Neuron (in vitro differentiated cells): ENCODE measurements around the gene RAD51B.
A peak's percentile ranks its signal among the peaks of the same experiment; 100 is the strongest.

Experiments used
- H2AFZ ChIP-seq: one replicate; pipeline ENCODE4 v1.6.1; 2013; ENCODE audit warnings: low read depth, mild to moderate bottlenecking, inconsistent platforms, low read length, moderate library complexity
- H3K27me3 ChIP-seq: one replicate; pipeline ENCODE4 v1.6.1; 2013; ENCODE audit warnings: low read length; ENCODE audit not compliant: insufficient read depth
- H3K36me3 ChIP-seq: one replicate; pipeline ENCODE4 v1.6.1; 2013; ENCODE audit warnings: low read length; ENCODE audit not compliant: insufficient read depth
- H3K4me1 ChIP-seq: one replicate; pipeline ENCODE4 v1.6.1; 2013; ENCODE audit warnings: low read length; ENCODE audit not compliant: insufficient read depth
- H3K4me3 ChIP-seq: 2 replicates; pipeline ENCODE4 v1.5.1; 2013; ENCODE audit warnings: mild to moderate bottlenecking, low read length, moderate library complexity
- H3K9me3 ChIP-seq: one replicate; pipeline ENCODE4 v1.6.1; 2013; ENCODE audit warnings: low read length

RAD51B gene

DNA sequence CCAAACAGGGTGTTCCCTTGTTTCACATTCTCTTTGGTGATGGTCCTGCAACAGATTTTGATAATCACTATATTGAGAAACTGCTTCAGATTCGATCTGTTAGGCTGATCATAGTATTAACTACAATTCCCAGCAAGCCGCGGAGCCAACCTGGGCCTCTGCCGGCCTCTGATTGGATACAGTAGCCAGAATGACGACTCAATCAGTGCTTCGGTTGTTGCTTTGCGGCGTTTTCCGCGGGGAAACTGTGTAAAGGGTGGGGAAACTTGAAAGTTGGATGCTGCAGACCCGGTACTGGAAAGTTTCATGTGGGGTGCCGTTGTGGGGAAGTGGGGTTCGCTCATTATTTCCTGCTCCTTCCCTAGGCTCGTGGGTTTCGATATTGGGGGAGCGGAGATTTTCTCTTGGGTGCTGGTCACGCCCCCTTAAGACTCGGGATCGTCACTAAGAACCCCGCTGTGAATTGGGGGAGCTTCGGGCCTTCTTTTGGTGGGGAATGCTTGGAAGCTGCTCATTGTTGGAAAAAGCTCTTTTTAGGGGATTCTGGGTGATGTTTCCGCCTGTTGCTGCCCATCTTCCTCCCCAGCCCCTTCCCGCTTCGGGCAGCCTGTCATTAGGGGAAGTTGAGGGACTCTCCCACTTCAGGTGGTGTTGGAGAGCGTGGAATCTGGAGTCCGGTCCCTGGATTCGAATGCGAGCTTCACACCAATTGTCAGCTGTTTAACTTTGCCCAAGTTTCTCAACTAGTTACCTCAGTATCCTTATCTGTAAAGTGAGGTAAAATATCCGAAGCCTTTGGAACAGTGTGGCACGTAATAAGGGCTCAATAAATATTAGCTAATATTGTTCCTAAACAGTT lies at the start of gene RAD51B:
RAD51B (plus strand) TSS at position 217 of the 859 bp plus-strand sequence.
- peak within 1 kb of the TSS; percentile 97 for H2AFZ ChIP-seq
- peaks cover 26% of the 10 kb centered on the region for H3K4me1 ChIP-seq
- peak within 1 kb of the TSS; percentile 95 for H3K4me3 ChIP-seq
- no peaks in the 10 kb centered on the region for H3K9me3 ChIP-seq
- no peaks in the 10 kb centered on the region for H3K36me3 ChIP-seq
- H3K27me3 ChIP-seq, result no peaks in the 10 kb centered on the region

GRCh38 chr14:67773844-67774377 lies 45.7 kb upstream of the RAD51B start:
- Histone ChIP-seq H3K36me3 (peaks cover 91% of the 10 kb centered on the region), H3K9me3 (no peaks in the 10 kb centered on the region), H3K4me3 (no peak overlapping the region), H2AFZ (no peak overlapping the region), H3K4me1 (no peaks in the 10 kb centered on the region), H3K27me3 (no peaks in the 10 kb centered on the region)

DNA sequence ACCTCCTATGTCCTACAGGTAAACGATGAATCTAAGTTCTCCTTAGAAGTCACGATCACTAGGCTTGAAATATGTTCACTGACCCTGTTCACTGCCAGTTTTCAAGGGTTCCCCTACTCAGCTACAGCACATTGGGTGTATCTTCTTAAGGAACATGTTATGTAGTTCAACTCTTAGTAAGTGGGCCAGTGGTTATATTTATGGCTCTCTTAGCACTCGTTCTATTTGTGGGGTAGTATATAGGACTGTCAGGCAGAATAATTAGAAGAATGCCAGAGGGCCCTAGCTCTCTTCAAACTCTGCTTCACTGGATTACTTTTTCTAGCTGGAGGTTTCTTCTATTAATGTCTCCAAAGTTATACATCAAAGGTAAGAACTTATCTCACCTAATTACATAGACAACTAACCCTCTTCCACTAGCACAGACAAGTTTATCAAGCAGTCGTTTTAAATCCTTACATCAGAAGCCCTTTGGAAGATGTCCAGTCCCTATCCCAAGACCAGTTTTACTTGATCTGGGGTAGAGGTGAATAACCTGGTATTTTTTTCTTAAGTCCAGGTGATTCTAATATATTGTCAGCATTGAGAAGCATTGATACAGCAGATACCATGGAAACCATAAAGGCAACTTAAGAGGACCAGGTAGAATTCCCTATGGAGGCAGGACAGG lies 42.8 kb upstream of the RAD51B start:
- H3K4me1 ChIP-seq, result no peaks in the 10 kb centered on the region
- no peaks in the 10 kb centered on the region for H3K9me3 ChIP-seq
- no peaks in the 10 kb centered on the region for H3K27me3 ChIP-seq
- peaks cover 82% of the 10 kb centered on the region for H3K36me3 ChIP-seq
- no peak overlapping the region for H2AFZ ChIP-seq
- H3K4me3 ChIP-seq, result no peak overlapping the region

GRCh38 chr14:67778792-67779191 lies 40.8 kb upstream of the RAD51B start:
- Histone ChIP-seq H3K9me3 (no peaks in the 10 kb centered on the region), H3K36me3 (peaks cover 84% of the 10 kb centered on the region), H2AFZ (no peak overlapping the region), H3K27me3 (no peaks in the 10 kb centered on the region), H3K4me1 (no peaks in the 10 kb centered on the region), H3K4me3 (no peak overlapping the region)

DNA sequence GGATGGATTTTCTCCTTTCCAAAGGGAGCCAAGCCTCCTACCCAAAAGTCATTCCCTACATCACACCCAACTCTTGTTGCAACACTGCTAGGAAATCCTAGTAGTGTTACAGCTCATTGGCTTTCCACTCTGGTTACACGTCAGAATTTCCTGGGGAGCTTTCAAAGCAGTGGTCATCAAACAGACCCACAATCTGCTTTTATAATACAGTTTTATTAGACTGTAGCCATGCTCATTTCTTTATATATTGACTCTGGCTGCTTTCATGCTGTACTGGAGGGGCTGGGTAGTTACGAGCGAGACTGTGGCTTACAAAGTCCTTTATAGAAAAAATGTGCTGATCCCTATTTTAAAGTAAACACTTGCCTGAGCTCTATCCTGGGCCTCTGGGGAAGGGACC lies 37.5 kb upstream of the RAD51B start:
- no peaks in the 10 kb centered on the region for H3K27me3 ChIP-seq
- H2AFZ ChIP-seq, result no peak overlapping the region
- no peaks in the 10 kb centered on the region for H3K4me1 ChIP-seq
- no peak overlapping the region for H3K4me3 ChIP-seq
- H3K9me3 ChIP-seq, result no peaks in the 10 kb centered on the region
- peaks cover 88% of the 10 kb centered on the region for H3K36me3 ChIP-seq

DNA sequence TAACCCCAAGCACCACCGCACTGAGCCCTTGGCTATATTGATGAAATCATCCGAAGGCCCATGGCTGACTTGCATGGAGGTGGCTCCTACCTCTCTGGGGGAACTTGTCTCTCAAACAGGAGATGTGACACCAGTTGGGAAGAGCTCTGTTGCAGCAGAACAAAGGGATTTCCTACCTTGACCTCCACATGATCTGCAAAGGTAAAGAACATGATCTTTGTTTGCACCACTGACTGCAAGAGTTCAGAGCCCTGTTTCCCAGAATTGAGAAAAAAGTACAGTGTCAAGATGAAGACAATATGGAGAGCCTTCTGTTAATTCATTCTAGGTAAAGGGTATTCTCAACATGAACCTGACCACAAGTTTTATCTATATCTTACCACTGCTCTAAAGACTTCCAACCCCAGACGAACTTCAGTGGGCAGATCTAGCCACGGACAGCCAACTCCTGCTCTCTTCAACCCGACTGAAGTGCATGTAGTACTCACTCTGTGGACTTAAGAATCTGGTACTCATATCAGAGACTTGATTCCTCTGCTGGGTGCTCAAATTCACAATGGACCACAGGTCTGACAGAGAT lies 35.2 kb upstream of the RAD51B start:
- H3K36me3 ChIP-seq, result peaks cover 90% of the 10 kb centered on the region
- H3K27me3 ChIP-seq, result no peaks in the 10 kb centered on the region
- H3K4me1 ChIP-seq, result no peaks in the 10 kb centered on the region
- no peaks in the 10 kb centered on the region for H3K9me3 ChIP-seq
- no peak overlapping the region for H3K4me3 ChIP-seq
- H2AFZ ChIP-seq, result no peak overlapping the region

DNA sequence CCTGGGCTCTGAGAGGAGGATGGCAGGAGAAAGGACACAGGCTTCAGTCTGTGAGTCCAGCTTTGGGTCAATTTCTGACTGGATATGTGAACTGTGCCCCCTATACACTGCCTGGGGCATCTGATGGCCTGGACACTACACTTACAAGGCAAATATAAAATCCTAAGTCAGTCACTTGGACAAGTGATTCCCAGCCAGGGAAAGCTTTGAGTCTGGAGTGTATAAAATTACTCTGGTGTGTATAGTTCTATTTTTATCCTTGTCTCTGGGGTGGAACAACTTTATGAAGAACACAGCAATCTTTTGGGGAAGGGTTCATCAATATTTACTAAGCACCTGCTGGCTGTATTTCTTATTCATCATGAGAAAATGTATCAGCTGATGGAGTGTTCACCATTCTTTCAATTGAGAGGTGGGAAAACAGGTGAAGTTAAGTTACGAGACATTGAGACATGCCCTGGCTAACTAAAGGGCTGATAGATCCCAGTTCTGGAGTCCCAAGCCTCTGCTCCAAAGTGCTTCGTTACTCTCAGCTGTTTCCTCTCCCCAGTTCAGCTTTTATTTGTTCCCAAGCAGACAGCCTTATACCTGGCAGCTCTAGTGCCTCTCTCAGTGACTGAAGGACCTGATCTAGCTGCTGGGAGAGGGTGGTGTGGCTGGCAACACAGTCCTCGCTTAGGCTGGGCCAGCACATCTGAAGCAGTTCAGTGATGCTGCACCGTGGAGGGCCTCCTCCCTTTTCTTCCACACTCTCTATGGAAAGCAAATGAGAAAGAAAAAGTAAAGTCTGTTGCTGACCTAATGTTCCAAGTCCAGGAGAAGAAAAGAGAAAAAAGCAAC lies 34.1 kb upstream of the RAD51B start:
- Histone ChIP-seq H3K4me1 (no peaks in the 10 kb centered on the region), H3K36me3 (peaks cover 93% of the 10 kb centered on the region), H3K27me3 (no peaks in the 10 kb centered on the region), H3K9me3 (no peaks in the 10 kb centered on the region), H3K4me3 (no peak overlapping the region), H2AFZ (no peak overlapping the region)

DNA sequence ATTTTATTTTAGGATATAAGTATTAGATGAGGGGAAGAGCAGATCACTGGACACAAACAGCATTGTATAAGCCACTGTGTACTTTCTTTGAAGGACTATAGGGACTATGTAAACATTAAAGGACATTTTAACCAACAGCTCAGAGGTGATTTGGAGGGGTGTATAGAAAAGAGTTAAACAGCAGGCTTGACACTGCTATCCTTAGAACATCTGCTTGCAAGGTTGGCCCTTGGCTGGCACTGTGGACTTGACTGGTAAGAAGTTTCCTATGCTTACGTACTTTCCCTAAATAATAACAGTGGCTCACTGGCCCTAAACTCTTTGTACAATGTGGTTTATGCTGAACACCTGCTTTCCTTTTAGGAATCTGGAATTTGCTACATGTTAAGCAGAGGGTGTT lies 31.9 kb upstream of the RAD51B start:
- no peak overlapping the region for H2AFZ ChIP-seq
- H3K27me3 ChIP-seq, result no peaks in the 10 kb centered on the region
- H3K9me3 ChIP-seq, result no peaks in the 10 kb centered on the region
- H3K4me1 ChIP-seq, result no peaks in the 10 kb centered on the region
- peaks cover 93% of the 10 kb centered on the region for H3K36me3 ChIP-seq
- no peak overlapping the region for H3K4me3 ChIP-seq

DNA sequence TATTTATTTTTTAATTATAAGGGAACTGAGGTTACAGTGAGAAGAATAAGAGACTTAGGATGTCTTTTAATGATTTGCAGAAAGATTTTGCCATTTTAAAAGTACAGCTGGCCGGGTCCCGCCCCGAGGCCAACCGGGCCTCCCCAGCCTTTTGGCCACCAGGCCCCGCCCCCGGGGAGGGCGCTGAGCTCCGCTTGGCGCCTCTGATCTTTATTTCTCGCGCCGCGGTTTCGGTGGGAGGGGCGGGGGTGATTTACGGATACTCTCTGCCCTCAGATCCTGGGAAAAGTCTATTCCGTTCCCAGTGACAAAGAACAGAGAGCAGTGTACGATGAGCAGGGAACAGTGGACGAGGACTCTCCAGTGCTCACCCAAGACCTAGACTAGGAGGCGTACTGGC lies 20.8 kb upstream of the RAD51B start:
- Histone ChIP-seq H3K27me3 (no peaks in the 10 kb centered on the region), H3K9me3 (no peaks in the 10 kb centered on the region), H3K4me1 (no peaks in the 10 kb centered on the region), H3K4me3 (no peak overlapping the region), H2AFZ (no peak overlapping the region), H3K36me3 (peaks cover 68% of the 10 kb centered on the region)

GRCh38 chr14:67800743-67801142 lies 18.8 kb upstream of the RAD51B start:
- no peaks in the 10 kb centered on the region for H3K9me3 ChIP-seq
- peaks cover 68% of the 10 kb centered on the region for H3K36me3 ChIP-seq
- H3K27me3 ChIP-seq, result no peaks in the 10 kb centered on the region
- no peak overlapping the region for H3K4me3 ChIP-seq
- H3K4me1 ChIP-seq, result no peaks in the 10 kb centered on the region
- H2AFZ ChIP-seq, result no peak overlapping the region

DNA sequence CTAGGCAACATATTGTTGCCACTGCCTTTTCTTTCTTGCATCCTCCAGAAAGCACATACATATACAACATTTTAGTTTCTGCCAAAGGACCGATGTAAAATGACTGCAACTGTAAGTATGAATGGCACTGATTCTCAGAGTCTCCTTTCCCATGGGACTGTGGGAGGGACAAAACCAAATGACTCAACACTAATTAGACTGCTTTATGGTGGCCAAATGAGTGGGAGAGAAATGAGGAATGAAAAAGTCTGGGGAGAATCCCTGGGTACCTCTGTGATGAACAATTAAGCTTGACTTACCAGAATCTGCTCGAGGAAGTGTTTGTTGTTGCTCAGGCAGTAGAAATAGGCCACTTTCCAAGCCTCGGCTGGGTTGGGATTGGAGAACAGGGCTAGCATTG lies 13.3 kb upstream of the RAD51B start:
- Histone ChIP-seq H3K27me3 (no peaks in the 10 kb centered on the region), H3K4me1 (no peaks in the 10 kb centered on the region), H3K9me3 (no peaks in the 10 kb centered on the region), H3K36me3 (peaks cover 78% of the 10 kb centered on the region), H3K4me3 (no peak overlapping the region), H2AFZ (no peak overlapping the region)

DNA sequence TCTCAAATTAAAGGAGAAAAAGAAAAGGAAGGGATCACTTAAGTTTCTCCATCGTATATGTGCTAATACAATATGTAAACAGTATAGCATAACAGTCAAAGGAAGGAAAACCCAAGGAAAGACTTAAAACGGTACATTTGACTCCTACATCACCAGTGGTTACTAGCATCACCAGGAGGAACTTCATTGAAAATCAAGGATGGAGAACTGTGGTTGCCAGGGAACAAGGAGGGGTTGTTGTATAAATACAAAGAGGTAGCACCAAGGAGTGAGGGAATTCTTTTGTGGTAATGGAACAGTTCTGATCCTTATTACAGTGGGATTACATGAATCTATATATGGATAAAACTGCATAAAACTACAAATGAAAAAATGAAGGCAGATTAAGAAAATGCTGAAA lies 4.8 kb upstream of the RAD51B start:
- Histone ChIP-seq H3K4me3 (peak overlapping the region; percentile 95), H3K36me3 (peaks cover 23% of the 10 kb centered on the region), H3K9me3 (no peaks in the 10 kb centered on the region), H3K4me1 (peaks cover 19% of the 10 kb centered on the region), H2AFZ (no peak overlapping the region), H3K27me3 (no peaks in the 10 kb centered on the region)
